HG03442 (cell line): Measurements from ENCODE around the gene PON2.

Experiments
- ATAC-seq: cut with Tn5 transposase; IDR thresholded peaks from one replicate; pipeline ENCODE4 v1.9.1; 2021; ENCODE audit warnings: mild to moderate bottlenecking, moderate library complexity; ENCODE audit not compliant: unreplicated experiment

The PON2 gene

DNA sequence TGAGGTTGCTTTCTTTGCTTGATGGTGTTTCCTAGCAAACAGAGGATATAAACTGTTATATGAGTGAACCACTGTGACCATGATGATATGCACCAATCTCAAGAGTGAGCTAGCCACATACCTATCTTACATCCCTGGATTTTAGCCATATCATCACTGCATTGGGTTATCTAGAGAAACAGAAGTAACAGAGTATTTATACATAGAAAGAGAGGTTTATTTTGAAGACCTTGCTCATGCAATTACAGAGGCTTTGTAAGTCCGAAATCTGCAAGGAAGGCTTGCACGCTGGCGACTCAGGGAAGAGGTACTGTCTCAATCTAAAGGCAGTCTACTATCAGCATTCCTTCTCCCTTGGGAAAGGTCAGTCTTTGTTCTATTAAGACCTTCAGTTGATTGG lies 11.8 kb upstream of the PON2 start:
- no peak for ATAC-seq

DNA sequence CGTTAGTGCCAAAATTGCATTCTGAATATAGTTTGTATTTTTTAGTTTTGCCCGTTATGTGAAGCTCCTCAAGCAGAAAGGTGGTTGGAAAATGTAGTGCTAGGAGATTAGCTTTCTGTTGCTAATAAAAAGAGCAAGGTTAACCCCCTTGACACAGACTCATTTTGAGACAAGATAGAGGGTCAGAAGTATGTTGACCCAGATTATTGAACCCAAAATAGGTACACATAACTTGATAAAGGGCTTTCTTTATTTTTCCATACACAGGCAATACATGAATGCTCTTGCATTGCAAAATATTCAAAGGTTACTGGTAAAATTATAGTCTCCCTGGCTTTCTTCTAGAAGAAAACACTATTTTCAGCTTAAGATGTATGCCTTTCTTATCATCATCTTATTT lies 10.0 kb upstream of the PON2 start:
- no peak for ATAC-seq

DNA sequence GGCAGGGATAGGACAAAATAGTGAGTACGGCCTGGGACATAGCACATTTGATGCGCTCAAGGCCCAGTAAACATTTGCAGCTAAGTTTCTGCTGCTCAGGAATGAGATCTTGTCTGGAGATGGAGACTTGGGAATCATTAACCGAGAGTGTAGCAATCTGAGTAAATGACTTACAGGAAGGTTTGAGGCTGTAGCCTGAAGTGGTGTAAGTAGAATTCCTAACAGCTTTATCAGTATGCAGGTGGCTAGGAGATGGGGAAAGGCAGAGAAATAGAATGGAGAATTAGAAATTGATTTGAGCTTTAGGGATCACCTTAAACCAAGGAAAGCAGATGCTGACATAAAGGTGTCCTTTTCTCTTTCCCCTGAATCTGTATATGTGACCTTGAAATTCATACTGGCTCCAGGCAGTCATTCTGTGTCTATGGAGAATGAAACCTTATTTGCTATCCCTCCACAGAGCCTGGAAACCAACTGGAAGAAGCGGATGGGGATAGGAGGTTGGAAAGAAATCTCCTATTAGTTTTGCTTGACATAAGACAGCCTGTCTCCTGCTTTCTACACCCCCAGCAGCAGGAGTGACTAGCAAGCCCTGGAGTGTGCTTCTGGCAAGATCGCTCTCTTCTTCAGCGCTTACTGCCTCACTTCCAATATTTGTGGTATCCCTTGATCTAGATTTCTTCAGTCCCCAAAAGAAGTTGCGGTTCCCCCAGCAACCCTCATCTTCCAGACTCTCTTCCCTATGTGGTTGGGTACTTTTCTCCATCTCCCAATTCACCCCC lies 6.4 kb upstream of the PON2 start:
- ATAC-seq: no peak

DNA sequence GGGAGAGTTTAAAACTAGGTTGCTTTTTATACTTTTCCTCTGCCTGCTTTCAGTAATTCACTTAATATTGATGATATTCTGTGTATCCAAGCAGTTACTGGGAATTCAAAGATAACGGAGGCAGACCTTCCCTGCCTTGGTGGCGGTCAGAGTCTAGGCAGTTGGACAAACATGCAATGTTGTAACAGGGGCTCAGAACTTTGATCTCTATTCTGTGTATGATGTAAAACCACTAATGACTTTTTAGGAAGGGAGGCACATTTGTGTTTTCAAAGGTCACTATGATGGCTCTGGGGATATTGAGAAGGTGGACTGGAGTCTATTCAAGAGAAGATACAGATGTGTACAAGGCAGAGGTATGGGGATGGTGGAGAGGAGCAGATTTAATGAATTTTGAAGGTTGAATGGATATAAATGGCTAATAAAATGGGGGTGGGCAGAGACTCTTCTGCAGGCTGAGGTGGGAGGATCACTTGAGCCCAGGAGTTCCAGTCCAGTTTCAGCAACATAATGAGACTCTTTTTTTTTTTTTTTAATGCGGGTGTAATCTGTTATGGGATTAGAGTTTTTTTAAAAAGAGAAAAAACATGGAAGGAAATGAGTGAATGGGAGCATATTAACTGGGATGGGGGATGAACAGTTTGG lies 5.7 kb upstream of the PON2 start:
- ATAC-seq: no peak

DNA sequence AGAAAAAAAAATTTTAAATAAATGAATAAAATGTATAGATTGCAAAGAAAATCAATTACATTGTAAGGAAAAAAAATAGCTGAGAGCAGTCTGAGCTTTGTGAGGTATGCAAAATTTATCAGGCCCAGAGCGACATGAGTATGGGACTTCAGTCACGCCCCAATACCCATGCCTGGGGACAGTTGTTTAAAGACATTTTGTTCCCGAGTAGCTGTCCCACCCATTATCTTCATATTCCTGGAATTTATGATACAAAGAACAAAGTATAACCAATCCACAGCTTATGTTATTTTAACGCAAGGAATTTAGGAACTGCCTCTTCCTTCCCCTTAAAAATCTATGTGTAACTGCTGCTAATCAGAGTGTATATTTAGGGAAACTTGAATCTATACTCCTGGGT lies 1.6 kb upstream of the PON2 start:
- ATAC-seq: no peak

DNA sequence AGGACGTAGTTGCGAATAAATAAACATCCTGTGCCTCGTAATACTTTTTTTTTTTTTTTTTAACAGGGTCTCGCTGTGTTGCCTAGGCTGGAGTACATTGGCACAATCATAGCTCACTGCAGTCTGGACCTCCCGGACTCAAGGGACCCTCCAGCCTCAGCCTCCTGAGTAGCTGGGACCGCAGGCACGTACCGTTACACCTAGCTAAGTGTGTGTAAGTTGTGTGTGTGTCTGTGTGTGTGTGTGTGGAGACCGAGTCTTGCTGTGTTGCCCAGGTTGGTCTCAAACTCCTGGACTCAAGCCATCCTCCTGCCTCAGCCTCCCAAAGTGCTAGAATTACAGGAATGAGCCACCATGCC lies 573 bp upstream of the PON2 start:
- ATAC-seq: no peak

DNA sequence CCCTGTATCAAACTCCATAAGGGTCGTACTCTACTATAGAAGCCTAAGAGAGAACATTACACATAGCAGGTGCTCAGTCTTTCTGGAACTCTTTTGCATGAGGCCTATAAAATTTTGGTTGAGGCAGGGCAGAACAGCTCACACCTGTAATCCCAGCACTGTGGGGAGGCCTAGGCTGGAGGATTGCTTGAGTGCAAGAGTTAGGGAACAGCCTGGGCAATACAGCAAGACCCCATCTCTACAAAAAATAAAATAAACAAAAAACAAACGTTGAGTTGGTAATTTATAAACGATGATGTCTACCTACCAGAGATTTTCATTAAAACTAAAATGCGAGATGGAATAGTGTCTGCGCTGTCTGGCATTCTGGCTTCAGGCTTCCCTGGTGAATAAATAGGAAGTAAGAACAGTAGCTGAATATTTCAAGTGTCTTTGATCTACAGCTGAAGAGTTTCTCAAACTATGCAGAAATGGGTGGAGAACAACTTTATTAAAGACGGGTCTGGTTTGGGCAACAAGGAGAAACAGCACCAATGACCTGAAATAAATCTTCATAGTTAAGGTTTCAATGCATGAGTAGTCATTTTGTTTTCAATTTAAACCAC lies 774 bp downstream of the PON2 start:
- no peak for ATAC-seq

DNA sequence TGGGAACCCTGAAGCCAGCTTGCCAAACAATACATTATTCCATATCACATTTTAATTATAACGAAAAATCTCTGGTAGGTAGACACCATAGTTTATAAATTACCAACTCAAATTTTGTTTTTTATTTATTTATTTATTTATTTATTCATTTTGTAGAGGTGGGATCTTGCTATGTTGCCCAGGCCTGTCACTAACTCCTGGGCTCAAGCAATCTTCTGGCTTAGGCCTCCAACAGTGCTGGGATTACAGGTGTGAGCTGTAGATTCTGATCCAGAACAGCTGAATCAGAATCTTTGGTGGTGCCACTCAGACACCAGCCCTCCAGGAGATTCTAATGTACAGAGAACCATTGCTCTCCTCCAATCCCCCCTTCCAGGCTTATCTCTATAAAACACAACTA lies 1.7 kb downstream of the PON2 start:
- no peak for ATAC-seq

DNA sequence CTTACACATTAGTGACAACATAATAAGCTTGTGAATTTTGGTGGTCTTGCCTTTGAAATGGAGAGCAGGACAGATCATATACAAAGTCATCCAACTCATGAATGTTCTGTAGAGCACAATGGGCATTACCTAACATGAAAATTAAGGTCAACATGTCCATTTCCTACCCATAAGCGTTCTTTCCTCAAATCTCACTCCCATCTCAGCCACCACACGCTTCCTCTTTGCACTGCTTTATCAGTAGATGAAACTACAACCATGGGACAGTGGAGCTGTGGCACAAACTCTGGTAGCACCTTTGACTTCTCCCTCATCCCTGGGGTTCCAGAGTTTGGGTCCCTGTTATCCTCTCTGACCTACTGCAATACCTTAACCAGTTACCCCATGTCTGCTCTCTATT lies 2.2 kb downstream of the PON2 start:
- ATAC-seq: no peak

DNA sequence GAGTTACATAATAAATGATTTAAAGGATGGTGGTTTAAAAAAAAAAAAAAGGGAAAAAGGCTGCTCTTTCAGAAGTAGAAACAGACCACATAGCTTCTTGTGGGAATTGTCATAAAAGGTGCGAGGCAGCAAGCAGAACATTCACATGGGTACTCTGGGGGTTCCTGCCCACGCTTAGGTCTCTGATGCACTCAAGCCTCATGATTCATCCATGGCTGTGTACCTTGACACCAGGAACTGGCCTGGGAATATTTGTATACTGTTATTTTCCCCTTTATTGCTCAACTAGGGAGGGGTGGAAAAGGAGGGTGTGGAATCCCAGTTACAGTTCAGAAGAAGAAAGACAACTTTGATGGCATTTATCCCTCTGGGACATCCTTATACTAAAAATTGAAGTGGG lies 4.0 kb downstream of the PON2 start:
- ATAC-seq: no peak

DNA sequence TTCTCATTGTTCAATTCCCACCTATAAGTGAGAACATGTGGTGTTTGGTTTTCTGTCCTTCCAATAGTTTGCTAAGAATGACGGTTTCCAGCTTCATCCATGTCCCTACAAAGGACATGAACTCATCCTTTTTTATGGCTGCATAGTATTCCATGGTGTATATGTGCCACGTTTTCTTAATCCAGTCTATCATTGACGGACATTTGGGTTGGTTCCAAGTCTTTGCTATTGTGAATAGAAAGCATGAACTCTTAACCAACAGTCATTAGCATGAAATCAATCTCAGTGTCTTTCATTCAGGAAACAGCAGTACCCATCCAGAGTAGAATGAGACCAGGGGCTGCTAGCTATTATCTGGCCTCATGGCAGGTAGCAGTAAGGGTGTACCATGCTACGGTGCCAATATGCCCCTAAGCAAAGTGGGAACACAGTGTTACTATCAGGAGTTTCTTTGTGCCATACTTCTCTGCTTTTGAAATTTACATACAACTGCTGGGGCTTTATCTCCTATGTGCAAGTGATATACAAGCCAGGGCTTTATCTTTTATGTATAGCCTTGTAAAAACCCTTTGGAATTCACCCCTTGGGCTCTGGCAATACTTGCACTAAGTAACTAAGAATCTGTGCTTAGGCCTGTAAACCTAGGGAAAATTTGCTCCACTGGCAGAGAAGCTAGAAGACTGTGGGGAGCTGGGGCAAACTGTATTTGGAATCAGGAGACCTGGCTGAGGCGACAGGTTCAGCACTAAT lies 5.4 kb downstream of the PON2 start:
- ATAC-seq: no peak

DNA sequence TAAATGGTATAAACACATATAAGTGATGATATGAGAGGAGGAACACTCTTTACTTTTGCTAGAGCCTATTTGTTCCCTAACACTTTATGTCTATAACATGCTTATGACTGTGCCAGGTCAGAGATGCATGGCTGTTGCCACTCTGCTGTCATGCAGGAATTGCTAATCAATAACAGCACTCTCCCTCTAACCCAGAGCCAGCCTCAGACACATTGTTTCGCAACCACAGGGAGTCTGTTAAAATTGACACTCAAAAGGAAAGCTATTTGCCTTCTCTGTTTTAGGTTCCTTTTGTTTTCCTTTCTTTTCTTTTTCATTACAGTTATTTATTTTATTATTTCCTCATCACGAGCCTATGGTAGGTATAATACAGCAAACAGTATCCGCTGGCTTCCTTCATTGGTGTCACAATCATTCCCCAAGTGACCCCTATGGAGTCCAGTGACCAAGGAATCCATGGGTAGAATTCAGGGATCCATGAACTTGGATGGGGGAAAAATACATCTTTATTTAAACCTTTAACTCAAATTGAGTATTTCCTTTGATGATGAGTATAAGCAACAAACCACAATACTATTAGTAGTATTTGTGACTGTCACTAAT lies 6.8 kb downstream of the PON2 start:
- ATAC-seq: no peak

DNA sequence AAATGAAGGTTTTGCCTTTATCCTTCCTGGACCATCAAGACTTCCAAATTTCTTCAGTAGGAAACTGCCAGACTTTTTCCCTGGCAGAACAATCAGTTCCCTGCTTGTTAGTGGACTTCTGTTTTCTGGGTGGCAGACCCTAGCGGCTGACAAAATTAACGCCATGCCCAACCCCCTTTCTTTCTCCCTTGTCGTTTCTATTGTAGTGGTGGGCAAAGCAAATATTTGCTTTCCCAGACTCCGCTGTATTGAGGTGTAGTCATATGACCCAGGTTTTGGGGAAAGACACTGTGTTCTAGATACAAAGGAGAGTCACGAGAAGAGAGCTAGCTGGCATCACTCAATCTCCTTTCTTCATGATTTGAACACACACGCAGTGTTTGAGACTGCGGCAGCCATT lies 7.7 kb downstream of the PON2 start:
- ATAC-seq: no peak

DNA sequence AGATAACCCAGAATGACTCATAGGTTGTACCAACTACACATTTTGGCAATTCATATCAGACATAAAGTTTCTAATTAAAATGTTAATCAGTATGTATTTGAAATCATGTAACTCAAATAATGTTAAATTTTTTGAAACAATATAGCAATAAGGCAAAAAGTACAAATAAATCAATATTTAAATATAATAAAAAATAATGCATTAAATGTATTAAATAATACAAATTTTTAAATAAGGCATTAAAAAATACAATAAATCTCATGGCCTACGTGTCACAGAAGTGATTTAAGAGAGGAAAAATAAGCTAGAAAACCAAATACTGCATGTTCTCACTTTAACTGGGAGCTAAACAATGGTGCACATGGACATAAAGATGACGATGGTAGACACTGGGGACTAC lies 9.1 kb downstream of the PON2 start:
- no peak for ATAC-seq

DNA sequence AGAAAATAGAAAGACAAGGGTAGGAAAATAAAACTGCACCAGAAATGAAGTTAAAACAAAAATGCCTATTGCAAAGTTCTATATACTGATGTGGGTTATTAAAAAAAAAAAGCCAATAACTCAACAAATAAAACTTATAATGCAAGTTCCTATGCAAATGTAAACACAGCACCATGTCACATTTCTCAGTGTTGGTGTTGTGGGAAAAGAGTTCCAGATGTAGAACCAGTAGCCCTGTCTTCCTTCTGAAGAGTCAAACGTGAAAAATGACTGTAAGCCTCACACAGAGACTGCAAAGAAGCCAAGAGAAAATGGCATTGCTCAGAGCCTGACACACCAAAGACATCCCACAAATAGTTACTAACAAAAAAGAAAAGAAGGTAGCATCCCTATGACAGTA lies 10.1 kb downstream of the PON2 start:
- no peak for ATAC-seq

DNA sequence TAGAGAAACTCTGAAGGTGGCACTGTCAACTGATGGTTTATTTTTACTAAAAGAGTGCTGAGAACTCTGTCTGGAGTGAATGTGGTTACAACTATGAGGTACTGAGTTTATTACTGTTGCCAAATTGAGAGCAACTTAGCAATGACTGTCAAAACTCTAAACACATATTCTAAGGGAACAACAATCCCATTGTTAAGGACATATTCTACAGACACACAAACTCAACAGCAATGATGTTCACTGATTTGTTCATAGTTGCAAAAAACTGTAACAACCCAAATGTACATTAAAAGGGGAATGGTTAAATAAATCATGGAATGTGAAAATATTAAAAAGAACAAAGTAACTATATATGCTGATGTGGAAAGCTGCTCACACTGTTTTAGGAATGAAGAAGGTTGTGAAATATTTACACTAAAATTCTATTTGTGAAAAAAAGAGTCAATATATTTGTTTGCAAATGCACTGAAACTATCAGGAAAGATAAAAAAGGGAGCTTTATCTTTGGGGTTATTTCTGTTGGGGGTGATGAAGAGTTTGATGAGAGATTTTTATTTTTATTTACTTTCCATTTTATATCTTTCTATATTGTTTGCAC lies 12.9 kb downstream of the PON2 start:
- ATAC-seq: peak; percentile 31

DNA sequence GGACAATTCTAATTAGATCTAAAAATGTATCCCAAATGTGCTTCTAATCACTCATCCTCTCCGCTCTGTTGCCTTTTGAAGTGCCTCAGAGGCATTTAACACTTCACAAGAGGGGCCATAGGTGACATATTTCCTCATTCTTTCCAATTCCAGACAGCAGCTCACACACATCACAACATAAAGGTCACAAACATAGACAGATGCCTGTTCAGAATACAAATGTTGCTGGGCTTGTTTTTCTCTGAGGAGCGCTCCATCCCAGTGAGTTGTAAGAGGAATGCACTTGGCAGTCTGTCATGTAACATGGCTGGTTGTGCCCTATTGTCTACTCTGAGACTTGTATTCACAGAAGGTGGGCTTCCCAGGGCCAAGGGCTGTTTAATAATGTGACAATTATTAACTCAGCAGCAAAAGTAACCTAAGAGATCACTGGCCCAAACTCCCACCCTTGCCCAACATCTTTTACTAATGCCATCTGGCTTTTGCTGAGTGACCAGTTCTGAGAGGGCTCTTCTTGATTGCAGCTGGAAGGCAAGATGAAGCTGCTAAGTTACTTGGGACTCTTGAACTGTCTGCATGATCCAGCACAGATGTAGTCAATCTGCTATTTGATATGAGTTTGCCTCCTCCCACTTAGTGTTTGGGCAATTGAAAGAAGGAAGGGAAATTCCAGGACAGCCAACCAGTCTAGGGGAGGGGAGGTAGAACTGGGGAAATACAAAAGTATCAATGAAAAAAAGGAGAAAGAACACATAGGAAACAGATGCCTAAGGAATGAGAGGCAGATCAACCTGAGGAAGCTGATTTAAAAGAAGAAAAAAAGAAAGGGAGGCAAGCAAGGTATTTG lies 13.6 kb downstream of the PON2 start:
- peak; percentile 55 for ATAC-seq

DNA sequence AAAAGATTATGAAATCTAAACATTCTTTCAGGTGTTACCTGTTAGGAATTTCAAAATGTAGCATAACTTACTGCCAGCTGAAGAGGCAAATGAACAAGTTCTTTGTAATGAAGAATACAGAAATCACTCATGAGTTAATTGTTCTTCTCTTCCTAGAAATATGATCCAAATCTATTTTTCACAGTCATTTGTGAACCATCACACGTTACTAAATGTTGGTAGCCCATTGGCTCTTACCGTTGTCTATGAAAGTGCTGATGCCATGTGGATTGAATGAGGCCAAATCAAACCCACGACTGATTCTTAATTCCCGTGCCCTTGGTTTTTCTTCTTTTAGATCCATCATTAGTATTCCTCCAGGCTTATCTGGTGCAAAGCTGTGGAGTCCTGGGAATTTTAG lies 22.8 kb downstream of the PON2 start:
- ATAC-seq: no peak

DNA sequence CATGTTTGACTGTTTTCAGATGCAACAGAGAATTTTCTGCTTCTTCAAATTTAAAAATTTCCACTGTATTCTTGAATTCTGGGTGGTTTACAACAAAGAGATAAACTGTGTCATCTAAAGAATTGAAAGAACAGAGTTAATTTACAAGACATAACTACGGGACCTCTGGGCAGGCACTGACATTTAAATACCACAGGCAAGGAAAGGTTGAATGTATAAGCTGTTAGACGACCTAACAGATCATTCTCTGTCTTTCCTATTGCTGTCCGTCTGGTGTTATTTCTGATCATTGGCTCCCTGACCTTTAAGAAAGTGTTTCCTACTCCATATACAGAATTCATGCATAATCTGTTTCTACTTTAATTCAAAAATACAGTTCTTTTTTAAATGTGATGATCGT lies 23.2 kb downstream of the PON2 start:
- no peak for ATAC-seq

DNA sequence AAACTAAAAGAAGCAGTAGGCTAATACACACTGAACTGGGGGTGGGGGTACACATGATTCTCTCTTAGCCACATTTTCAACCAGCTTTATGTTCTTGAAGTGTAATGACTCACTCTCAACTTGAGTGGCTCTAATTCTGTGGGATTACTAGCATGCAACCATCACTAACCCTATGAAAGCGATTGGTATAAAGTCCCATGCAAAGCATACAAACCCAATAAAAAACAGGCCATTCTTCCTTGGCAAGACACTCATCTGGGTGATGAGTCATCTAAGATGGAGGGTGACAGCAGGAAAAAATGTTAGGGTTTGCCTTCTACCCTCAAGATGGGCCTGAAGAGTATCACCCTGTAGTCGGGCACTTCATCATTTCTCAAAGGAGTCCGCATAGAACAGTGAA lies 23.8 kb downstream of the PON2 start:
- no peak for ATAC-seq
